Mammary epithelial cell (primary cell): ENCODE data around the gene DCLK2.

Source experiments
- CTCF ChIP-seq, 2 donors: IDR thresholded peaks in 1 of 2; conservative IDR thresholded peaks in 1 of 2; 2 replicates each; pipeline ENCODE4 v1.5.1; 2011 to 2012; ENCODE audit warnings: inconsistent platforms in 2 of 2, low read length in 2 of 2, mild to moderate bottlenecking in 2 of 2, control low read depth in 1 of 2, low read depth in 1 of 2; ENCODE audit not compliant: insufficient read depth in 1 of 2; ENCODE audit errors: extremely low read depth in 1 of 2
- EZH2 ChIP-seq: IDR thresholded peaks from 2 replicates; pipeline ENCODE4 v1.6.1; 2012; ENCODE audit warnings: low read length, inconsistent platforms, borderline replicate concordance

- TF ChIP-seq CTCF (conservative IDR thresholded peaks at IDR 0.05 in 1 of 2, IDR thresholded peaks at IDR 0.05 in 1 of 2; ENCODE audit: extremely low read depth in 1 of 2, insufficient read depth in 1 of 2, low read depth in 1 of 2, low read length in 2 of 2) (no peak), EZH2 (no peak)
Measured at GRCh38 chr4:150217808-150218207, 139.6 kb downstream of the DCLK2 start.
